Neuronal stem cell (in vitro differentiated cells): ENCODE measurements around the gene SPDYC.

Experiments used
- DNase-seq: peaks from one replicate; pipeline ENCODE4 v3.0.0-alpha.2; 2013; ENCODE audit warnings: low spot score
- H2AFZ ChIP-seq: one replicate; pipeline ENCODE4 v1.6.1; 2013; ENCODE audit warnings: mild to moderate bottlenecking, low read length, inconsistent platforms
- H2AK5ac ChIP-seq: 2 replicates; pipeline ENCODE4 v1.6.1; 2013; ENCODE audit warnings: low read depth, mild to moderate bottlenecking, inconsistent platforms, low read length, moderate library complexity, mixed read lengths
- H2BK120ac ChIP-seq: 2 replicates; pipeline ENCODE4 v1.6.1; 2013; ENCODE audit warnings: low read depth, mild to moderate bottlenecking, inconsistent platforms, low read length, moderate library complexity, mixed read lengths
- H2BK12ac ChIP-seq: one replicate; pipeline ENCODE4 v1.6.1; 2013; ENCODE audit warnings: low read length, inconsistent platforms
- H2BK15ac ChIP-seq: 2 replicates; pipeline ENCODE4 v1.6.1; 2013; ENCODE audit warnings: mild to moderate bottlenecking, low read length, inconsistent platforms, mixed read lengths
- H2BK5ac ChIP-seq: one replicate; pipeline ENCODE4 v1.6.1; 2013; ENCODE audit warnings: inconsistent platforms, mild to moderate bottlenecking, low read length, moderate library complexity
- H3K14ac ChIP-seq: one replicate; pipeline ENCODE4 v1.6.1; 2013; ENCODE audit warnings: low read length, inconsistent platforms
- H3K18ac ChIP-seq: 2 replicates; pipeline ENCODE4 v1.6.1; 2013; ENCODE audit warnings: low read length, inconsistent platforms
- H3K23ac ChIP-seq: 2 replicates; pipeline ENCODE4 v1.6.1; 2013; ENCODE audit warnings: low read depth, mild to moderate bottlenecking, mixed read lengths, low read length, inconsistent platforms; ENCODE audit not compliant: poor library complexity
- H3K27ac ChIP-seq: replicated peaks from 3 replicates; pipeline ENCODE4 v1.5.1; 2013; ENCODE audit warnings: low read length, inconsistent platforms
- H3K27me3 ChIP-seq, 3 experiments: 2 replicates each; pipeline ENCODE4 v1.6.1; 2013; ENCODE audit warnings: low read length in 3 of 3, mild to moderate bottlenecking in 2 of 3, inconsistent platforms in 1 of 3, low read depth in 1 of 3, mixed read lengths in 1 of 3, moderate library complexity in 1 of 3; ENCODE audit not compliant: control insufficient read depth in 3 of 3, insufficient read depth in 3 of 3
- H3K36me3 ChIP-seq, 2 donors: replicated peaks in 1 of 2; 2 replicates each; pipeline ENCODE4 v1.6.1; 2013; ENCODE audit warnings: low read length in 2 of 2; ENCODE audit not compliant: control insufficient read depth in 2 of 2, insufficient read depth in 2 of 2
- H3K4ac ChIP-seq: 2 replicates; pipeline ENCODE4 v1.6.1; 2013; ENCODE audit warnings: inconsistent platforms, mild to moderate bottlenecking, low read length, moderate library complexity
- H3K4me1 ChIP-seq, 2 donors: 1 replicate in 1 of 2; 2 replicates in 1 of 2; pipeline ENCODE4 v1.6.1; 2013; ENCODE audit warnings: low read length in 2 of 2, low read depth in 1 of 2; ENCODE audit not compliant: control insufficient read depth in 2 of 2, insufficient read depth in 1 of 2
- H3K4me2 ChIP-seq: one replicate; pipeline ENCODE4 v1.6.1; 2013; ENCODE audit warnings: mild to moderate bottlenecking, low read length, inconsistent platforms; ENCODE audit not compliant: insufficient read depth, poor library complexity, severe bottlenecking
- H3K4me3 ChIP-seq, 2 donors: 2 replicates each; pipeline ENCODE4 v1.5.1; 2013; ENCODE audit warnings: low read length in 2 of 2, mild to moderate bottlenecking in 2 of 2, inconsistent platforms in 1 of 2, moderate library complexity in 1 of 2
- H3K79me1 ChIP-seq: one replicate; pipeline ENCODE4 v1.6.1; 2013; ENCODE audit warnings: low read depth, mild to moderate bottlenecking, inconsistent platforms, low read length, moderate library complexity
- H3K9ac ChIP-seq: one replicate; pipeline ENCODE4 v1.6.1; 2013; ENCODE audit warnings: mild to moderate bottlenecking, low read depth, low read length, inconsistent platforms; ENCODE audit not compliant: poor library complexity
- H3K9me3 ChIP-seq, 2 donors: replicated peaks in 1 of 2; 2 replicates each; pipeline versions ENCODE3 to v1.6.1; 2013; ENCODE audit warnings: low read length in 2 of 2, mild to moderate bottlenecking in 2 of 2, inconsistent platforms in 1 of 2, low read depth in 1 of 2, mixed read lengths in 1 of 2, moderate library complexity in 1 of 2; ENCODE audit not compliant: control insufficient read depth in 2 of 2, insufficient read depth in 1 of 2
- H4K8ac ChIP-seq: one replicate; pipeline ENCODE4 v1.6.1; 2013; ENCODE audit warnings: low read depth, mild to moderate bottlenecking, inconsistent platforms, low read length, moderate library complexity
- H4K91ac ChIP-seq: one replicate; pipeline ENCODE4 v1.6.1; 2013; ENCODE audit warnings: low read length, low read depth, mild to moderate bottlenecking, inconsistent platforms; ENCODE audit not compliant: poor library complexity
- WGBS, 2 donors: extraction: QIAGEN DNeasy Blood & Tissue Kit; methylation state at CpG; one replicate each; pipeline ENCODE4 v1.1.7; 2013; ENCODE audit warnings: missing lambda C conversion rate in 2 of 2, mixed read lengths in 1 of 2; ENCODE audit not compliant: insufficient read length in 2 of 2, insufficient replicate concordance in 1 of 2; ENCODE audit errors: extremely low coverage in 2 of 2; 5-methylcytosine and 5-hydroxymethylcytosine counted together

SPDYC gene

GRCh38 chr11:65124480-65125196 lies 45.4 kb upstream of the SPDYC start:
- Histone ChIP-seq H4K8ac (no peak overlapping the region), H3K4me3 (no peak overlapping the region), H3K4me2 (no peak overlapping the region), H3K4ac (no peak overlapping the region), H2AFZ (no peak overlapping the region), H2BK12ac (no peak overlapping the region), H2AK5ac (no peak overlapping the region), H3K9ac (no peak overlapping the region), H3K14ac (no peak overlapping the region), H3K9me3 (no peaks in the 10 kb centered on the region), H3K23ac (no peak overlapping the region), H3K36me3 (peaks cover 50 to 76% of the 10 kb centered on the region in 2 donors), H3K18ac (no peak overlapping the region), H2BK15ac (no peak overlapping the region), H2BK120ac (no peak overlapping the region), H3K27me3 (no peaks in the 10 kb centered on the region), H3K27ac (no peak overlapping the region), H3K4me1 (peaks cover 3 to 11% of the 10 kb centered on the region in 2 donors), H4K91ac (no peak overlapping the region), H2BK5ac (no peak overlapping the region), H3K79me1 (peaks cover 6% of the 10 kb centered on the region)
- DNase-seq = no peak
- no CpG with 5 or more reads among the region's 5 CpGs for WGBS, 2 donors

- H4K91ac ChIP-seq = no peak overlapping the region
- no peak overlapping the region for H2BK12ac ChIP-seq
- peaks cover 3 to 11% of the 10 kb centered on the region in 2 donors for H3K4me1 ChIP-seq
- H3K79me1 ChIP-seq = peaks cover 6% of the 10 kb centered on the region
- no peaks in the 10 kb centered on the region for H3K9me3 ChIP-seq
- H2AFZ ChIP-seq = no peak overlapping the region
- no peak for DNase-seq
- H3K36me3 ChIP-seq = peaks cover 52 to 76% of the 10 kb centered on the region in 2 donors
- no peak overlapping the region for H3K18ac ChIP-seq
- peak overlapping the region; percentile 51 for H3K9ac ChIP-seq
- H3K4me3 ChIP-seq = no peak overlapping the region
- no peak overlapping the region for H3K14ac ChIP-seq
- no peak overlapping the region for H2BK120ac ChIP-seq
- no peak overlapping the region for H3K4ac ChIP-seq
- no peak overlapping the region for H2AK5ac ChIP-seq
- H3K23ac ChIP-seq = no peak overlapping the region
- no peak overlapping the region for H2BK5ac ChIP-seq
- H3K27ac ChIP-seq = no peak overlapping the region
- WGBS, 2 donors = no CpG with 5 or more reads among the region's 12 CpGs
- H3K4me2 ChIP-seq = no peak overlapping the region
- no peak overlapping the region for H2BK15ac ChIP-seq
- no peaks in the 10 kb centered on the region for H3K27me3 ChIP-seq
- H4K8ac ChIP-seq = no peak overlapping the region
Measured at GRCh38 chr11:65125197-65126056, 44.6 kb upstream of the SPDYC start.

- no peak overlapping the region for H2BK5ac ChIP-seq
- H2AFZ ChIP-seq = no peak overlapping the region
- no peak overlapping the region for H2BK12ac ChIP-seq
- peaks cover 0 to 5% of the 10 kb centered on the region in 2 donors for H3K4me1 ChIP-seq
- H3K4ac ChIP-seq = no peak overlapping the region
- H3K27ac ChIP-seq = no peak overlapping the region
- H4K8ac ChIP-seq = no peak overlapping the region
- H3K4me3 ChIP-seq = peak overlapping the region in 1 of 2 donors; percentile 12
- no CpG with 5 or more reads among the region's 6 CpGs for WGBS, 2 donors
- no peak overlapping the region for H4K91ac ChIP-seq
- H2BK120ac ChIP-seq = no peak overlapping the region
- H3K18ac ChIP-seq = no peak overlapping the region
- no peak overlapping the region for H3K23ac ChIP-seq
- H3K36me3 ChIP-seq = peaks cover 59 to 80% of the 10 kb centered on the region in 2 donors
- DNase-seq = no peak
- no peak overlapping the region for H3K9ac ChIP-seq
- H3K14ac ChIP-seq = no peak overlapping the region
- peaks cover 3% of the 10 kb centered on the region for H3K79me1 ChIP-seq
- no peaks in the 10 kb centered on the region for H3K9me3 ChIP-seq
- no peaks in the 10 kb centered on the region for H3K27me3 ChIP-seq
- H2AK5ac ChIP-seq = no peak overlapping the region
- H2BK15ac ChIP-seq = no peak overlapping the region
- H3K4me2 ChIP-seq = no peak overlapping the region
Measured at GRCh38 chr11:65126624-65127274, 43.3 kb upstream of the SPDYC start.
